ENCODE measurements around the gene SPC24. TPM values are rescaled to one million over a fixed set of nuclear protein-coding genes. Genes with fewer than 3 reads are reported as not detected.
A peak's percentile ranks its signal among the peaks of the same experiment; 100 is the strongest.

Gene SPC24
- total RNA-seq, 1 donor from 2014 or later, result 3.9 TPM

GRCh38 chr19:11198769-11199424 lies 43.3 kb upstream of the SPC24 start:
- Histone ChIP-seq H3K27me3 (ENCODE audit: low read depth) (no peaks in the 10 kb centered on the region), H3K36me3 (peaks cover 39% of the 10 kb centered on the region), H3K4me1 (peaks cover 75% of the 10 kb centered on the region), H3K4me3 (no peak overlapping the region), H3K27ac (replicated peaks) (peak overlapping the region; percentile 95), H3K9me3 (replicated peaks) (no peaks in the 10 kb centered on the region)
- no peak for DNase-seq
- TF ChIP-seq, protein P1, sequence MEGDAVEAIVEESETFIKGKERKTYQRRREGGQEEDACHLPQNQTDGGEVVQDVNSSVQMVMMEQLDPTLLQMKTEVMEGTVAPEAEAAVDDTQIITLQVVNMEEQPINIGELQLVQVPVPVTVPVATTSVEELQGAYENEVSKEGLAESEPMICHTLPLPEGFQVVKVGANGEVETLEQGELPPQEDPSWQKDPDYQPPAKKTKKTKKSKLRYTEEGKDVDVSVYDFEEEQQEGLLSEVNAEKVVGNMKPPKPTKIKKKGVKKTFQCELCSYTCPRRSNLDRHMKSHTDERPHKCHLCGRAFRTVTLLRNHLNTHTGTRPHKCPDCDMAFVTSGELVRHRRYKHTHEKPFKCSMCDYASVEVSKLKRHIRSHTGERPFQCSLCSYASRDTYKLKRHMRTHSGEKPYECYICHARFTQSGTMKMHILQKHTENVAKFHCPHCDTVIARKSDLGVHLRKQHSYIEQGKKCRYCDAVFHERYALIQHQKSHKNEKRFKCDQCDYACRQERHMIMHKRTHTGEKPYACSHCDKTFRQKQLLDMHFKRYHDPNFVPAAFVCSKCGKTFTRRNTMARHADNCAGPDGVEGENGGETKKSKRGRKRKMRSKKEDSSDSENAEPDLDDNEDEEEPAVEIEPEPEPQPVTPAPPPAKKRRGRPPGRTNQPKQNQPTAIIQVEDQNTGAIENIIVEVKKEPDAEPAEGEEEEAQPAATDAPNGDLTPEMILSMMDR (IDR thresholded peaks at IDR 0.05; ENCODE audit: borderline replicate concordance), result no peak
- intact Hi-C loops (cut with micrococcal nuclease), result no loop called here

DNA sequence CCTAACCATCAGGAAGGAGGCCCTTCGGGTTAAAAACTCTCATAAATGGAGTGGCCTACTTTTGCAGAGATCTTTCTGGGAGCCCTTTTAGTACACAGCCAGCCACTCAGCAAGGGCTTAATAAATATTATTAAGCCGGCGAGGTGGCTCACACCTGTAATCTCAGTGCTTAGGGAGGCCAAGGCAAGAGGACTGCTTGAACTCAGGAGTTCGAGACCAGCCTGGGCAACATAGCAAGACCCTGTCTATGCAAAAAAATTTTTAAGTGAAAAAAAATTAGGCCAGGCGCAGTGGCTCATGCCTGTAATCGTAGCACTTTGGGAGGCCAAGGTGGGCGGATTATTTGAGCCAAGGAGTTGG lies 42.6 kb upstream of the SPC24 start:
- Histone ChIP-seq H3K4me1 (peaks cover 75% of the 10 kb centered on the region), H3K27ac (replicated peaks) (peak overlapping the region; percentile 95), H3K36me3 (peaks cover 46% of the 10 kb centered on the region), H3K4me3 (peak overlapping the region; percentile 84), H3K9me3 (replicated peaks) (no peaks in the 10 kb centered on the region), H3K27me3 (ENCODE audit: low read depth) (no peaks in the 10 kb centered on the region)
- no peak for DNase-seq
- TF ChIP-seq, protein P1 (IDR thresholded peaks at IDR 0.05; ENCODE audit: borderline replicate concordance), result no peak
- intact Hi-C loops (cut with micrococcal nuclease), result no loop called here

- DNase-seq, result peak; percentile 88
- Histone ChIP-seq H3K27ac (replicated peaks) (peak within 1 kb of the TSS; percentile 95), H3K27me3 (ENCODE audit: low read depth) (no peaks in the 10 kb centered on the region), H3K9me3 (replicated peaks) (no peaks in the 10 kb centered on the region), H3K4me1 (peaks cover 75% of the 10 kb centered on the region), H3K36me3 (peaks cover 52% of the 10 kb centered on the region), H3K4me3 (peak within 1 kb of the TSS; percentile 84)
- intact Hi-C loops (cut with micrococcal nuclease), result no loop called here
- TF ChIP-seq, protein P1 (IDR thresholded peaks at IDR 0.05; ENCODE audit: borderline replicate concordance), result peak; percentile 32
Observed at GRCh38 chr19:11197291-11198174, 42.0 kb upstream of the SPC24 start, which contains the start of gene KANK2. TSS of gene KANK2 (minus strand) at chr19:11197545. CDS start at chr19:11194511, 3,034 bp downstream.

DNA sequence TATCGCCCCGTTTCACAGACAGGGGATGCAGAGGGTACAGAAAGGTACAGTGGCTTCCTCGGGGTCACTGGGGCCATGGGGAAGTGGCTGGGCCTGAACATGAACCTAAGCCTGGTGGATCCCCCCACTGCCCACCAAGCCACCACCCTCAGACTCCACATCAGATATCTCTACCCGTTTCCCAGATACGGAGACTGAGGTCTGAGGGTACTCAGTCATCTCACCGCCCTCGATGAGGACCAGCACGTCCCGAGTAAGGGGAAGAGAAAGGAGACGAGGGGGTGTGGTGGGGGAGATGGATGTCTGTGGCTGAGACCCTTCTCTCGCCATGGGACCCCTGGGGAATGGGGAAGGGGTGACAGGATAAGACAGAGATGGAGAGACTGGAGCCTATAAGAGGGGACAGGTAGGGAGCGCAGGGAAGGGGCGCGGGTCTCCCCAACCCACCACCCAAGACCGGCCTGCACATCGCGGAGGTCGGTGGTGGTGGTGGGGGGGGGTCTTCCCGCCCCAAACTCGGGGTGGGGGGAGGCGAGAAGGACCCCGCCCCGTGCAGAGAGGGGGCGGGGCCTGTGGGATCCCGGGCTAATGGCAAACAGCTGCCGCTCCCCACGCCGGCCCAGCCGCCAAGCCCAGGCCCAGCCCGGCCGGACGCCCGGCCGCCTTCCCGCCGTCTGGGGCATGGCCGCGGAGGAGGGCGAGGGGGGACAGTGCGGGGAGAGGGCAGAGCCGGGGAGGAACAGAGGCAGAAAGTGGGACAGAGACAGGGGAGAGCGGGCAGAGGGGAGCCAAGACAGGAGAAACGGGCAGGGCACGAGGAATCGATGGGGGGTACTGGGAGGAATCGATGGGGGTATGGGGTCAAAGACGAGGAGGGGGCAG lies 41.1 kb upstream of the SPC24 start:
- Histone ChIP-seq H3K27me3 (ENCODE audit: low read depth) (no peaks in the 10 kb centered on the region), H3K4me1 (peaks cover 77% of the 10 kb centered on the region), H3K9me3 (replicated peaks) (no peaks in the 10 kb centered on the region), H3K36me3 (peaks cover 57% of the 10 kb centered on the region), H3K4me3 (peak overlapping the region; percentile 84), H3K27ac (replicated peaks) (peak overlapping the region; percentile 95)
- intact Hi-C loops (cut with micrococcal nuclease), result no loop called here
- TF ChIP-seq, protein P1 (IDR thresholded peaks at IDR 0.05; ENCODE audit: borderline replicate concordance), result no peak
- peak; percentile 56 for DNase-seq

- Histone ChIP-seq H3K9me3 (replicated peaks) (no peaks in the 10 kb centered on the region), H3K4me3 (peak overlapping the region; percentile 84), H3K36me3 (peaks cover 50% of the 10 kb centered on the region), H3K4me1 (peaks cover 87% of the 10 kb centered on the region), H3K27ac (replicated peaks) (peak overlapping the region; percentile 95), H3K27me3 (ENCODE audit: low read depth) (no peaks in the 10 kb centered on the region)
- intact Hi-C loops (cut with micrococcal nuclease), result no loop called here
- TF ChIP-seq, protein P1 (IDR thresholded peaks at IDR 0.05; ENCODE audit: borderline replicate concordance), result no peak
- no peak for DNase-seq
Observed at GRCh38 chr19:11195681-11196080, 40.1 kb upstream of the SPC24 start.
